ENCODE measurements around the gene CAMSAP2. TPM values are rescaled to one million over a fixed set of nuclear protein-coding genes. Genes with fewer than 3 reads are reported as not detected.

The CAMSAP2 gene
- total RNA-seq, 6 donors from 2014 or later, result 19.9 to 45.1 (median 28.0) TPM

DNA sequence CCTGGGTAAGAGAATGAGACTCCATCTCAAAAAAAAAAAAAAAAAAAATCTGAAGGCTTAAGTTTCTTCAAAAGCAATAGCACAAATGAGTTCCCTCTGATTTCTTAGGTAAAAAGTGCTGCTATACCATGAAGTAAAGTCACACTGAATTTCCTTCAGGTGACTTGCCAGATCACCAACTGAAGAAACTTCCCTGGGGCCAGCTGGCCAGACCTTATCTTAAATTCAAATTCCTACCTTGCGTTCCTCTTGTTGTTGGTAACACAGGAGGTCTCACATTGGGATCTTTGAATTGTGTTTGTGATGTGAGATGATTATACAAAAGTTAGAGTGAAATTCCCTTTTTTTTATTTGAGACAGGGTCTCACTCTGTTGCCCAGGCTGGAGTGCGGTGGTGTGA is 167.8 kb downstream of the CAMSAP2 start:
- TF ChIP-seq EP300 (IDR thresholded peaks at IDR 0.05) (no peak), POLR2A (IDR thresholded peaks at IDR 0.05) (no peak), POLR2AphosphoS5 (IDR thresholded peaks at IDR 0.05) (no peak)
- TF ChIP-seq, protein P1, sequence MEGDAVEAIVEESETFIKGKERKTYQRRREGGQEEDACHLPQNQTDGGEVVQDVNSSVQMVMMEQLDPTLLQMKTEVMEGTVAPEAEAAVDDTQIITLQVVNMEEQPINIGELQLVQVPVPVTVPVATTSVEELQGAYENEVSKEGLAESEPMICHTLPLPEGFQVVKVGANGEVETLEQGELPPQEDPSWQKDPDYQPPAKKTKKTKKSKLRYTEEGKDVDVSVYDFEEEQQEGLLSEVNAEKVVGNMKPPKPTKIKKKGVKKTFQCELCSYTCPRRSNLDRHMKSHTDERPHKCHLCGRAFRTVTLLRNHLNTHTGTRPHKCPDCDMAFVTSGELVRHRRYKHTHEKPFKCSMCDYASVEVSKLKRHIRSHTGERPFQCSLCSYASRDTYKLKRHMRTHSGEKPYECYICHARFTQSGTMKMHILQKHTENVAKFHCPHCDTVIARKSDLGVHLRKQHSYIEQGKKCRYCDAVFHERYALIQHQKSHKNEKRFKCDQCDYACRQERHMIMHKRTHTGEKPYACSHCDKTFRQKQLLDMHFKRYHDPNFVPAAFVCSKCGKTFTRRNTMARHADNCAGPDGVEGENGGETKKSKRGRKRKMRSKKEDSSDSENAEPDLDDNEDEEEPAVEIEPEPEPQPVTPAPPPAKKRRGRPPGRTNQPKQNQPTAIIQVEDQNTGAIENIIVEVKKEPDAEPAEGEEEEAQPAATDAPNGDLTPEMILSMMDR (IDR thresholded peaks at IDR 0.05), result no peak
- WGBS, 2 donors, result 92 to 95% methylated on average over 2 of the region's 2 CpGs
- Histone ChIP-seq H3K27ac (no peak overlapping the region), H3K4me3 (no peak overlapping the region), H3K9me3 (no peaks in the 10 kb centered on the region), H3K4me1 (peaks cover 0 to 5% (median 0%) of the 10 kb centered on the region in 4 donors), H3K36me3 (no peaks in the 10 kb centered on the region), H3K27me3 (no peaks in the 10 kb centered on the region)
- no peak for DNase-seq
- no peak for ATAC-seq (ENCODE audit: low FRiP score in 2 of 2)

DNA sequence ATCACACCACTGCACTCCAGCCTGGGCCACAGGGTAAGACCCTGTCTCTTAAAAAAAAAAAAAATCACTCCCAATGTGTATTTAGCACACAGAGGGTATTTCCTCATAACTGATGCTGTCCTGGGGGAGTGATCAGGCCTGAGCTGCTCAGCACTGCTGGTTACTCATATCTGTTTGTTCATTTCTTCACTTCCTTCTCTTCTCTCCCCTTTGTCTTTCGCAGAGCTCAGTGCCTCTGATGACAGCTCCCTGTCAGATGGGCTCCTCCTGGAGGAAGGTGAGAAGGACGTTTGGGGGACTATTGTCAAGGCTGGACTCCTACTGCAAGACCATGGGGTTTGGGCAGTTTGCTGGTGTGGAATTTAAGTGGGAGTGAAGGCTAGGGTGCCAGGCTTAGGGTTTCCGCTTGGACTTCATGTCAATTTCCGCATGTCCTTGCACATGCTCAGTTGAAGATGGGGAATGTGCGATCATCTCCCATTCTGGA is 169.0 kb downstream of the CAMSAP2 start:
- no peak for ATAC-seq (ENCODE audit: low FRiP score in 2 of 2)
- Histone ChIP-seq H3K36me3 (no peaks in the 10 kb centered on the region), H3K4me3 (no peak overlapping the region), H3K9me3 (no peaks in the 10 kb centered on the region), H3K4me1 (peaks cover 0 to 5% (median 0%) of the 10 kb centered on the region in 4 donors), H3K27me3 (no peaks in the 10 kb centered on the region), H3K27ac (no peak overlapping the region)
- 83 to 86% methylated on average over 5 of the region's 5 CpGs for WGBS, 2 donors
- DNase-seq, result no peak
- TF ChIP-seq POLR2A (IDR thresholded peaks at IDR 0.05) (no peak), POLR2AphosphoS5 (IDR thresholded peaks at IDR 0.05) (no peak), EP300 (IDR thresholded peaks at IDR 0.05) (no peak)
- TF ChIP-seq, protein P1 (IDR thresholded peaks at IDR 0.05), result no peak

DNA sequence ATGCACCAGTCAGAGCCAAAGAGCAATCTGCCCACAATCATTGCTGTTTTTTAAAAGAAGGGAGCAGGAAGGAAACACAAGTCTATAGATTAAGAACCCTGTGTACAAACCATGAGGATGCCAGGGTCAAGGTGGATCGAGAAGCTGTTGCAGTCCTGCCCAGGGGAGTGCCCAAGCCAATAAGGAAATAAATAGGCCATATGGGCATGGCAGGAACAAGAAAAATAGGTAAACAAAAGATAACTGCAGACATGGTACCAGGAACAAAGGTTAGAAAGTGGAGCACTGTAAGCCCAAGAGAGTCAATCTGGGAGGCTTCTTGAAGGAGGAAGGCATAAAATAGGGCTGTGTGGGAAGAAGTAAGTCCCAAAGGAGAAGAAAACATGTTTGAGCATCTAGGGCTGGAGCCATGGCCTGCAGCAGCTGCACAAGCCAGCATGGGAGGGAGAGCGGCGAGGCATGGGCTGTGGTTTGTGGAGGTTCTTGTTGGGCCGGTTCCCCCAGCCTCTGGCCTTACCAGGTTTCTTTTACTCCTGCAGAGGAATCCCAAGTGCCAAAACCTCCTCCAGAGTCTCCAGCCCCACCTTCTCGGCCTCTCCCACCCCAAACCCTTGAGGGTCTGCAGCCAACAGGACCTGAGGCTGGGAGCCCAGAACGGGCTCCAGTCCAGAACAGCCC is 169.6 kb downstream of the CAMSAP2 start:
- ATAC-seq (ENCODE audit: low FRiP score in 2 of 2) (no peak), DNase-seq (no peak)
- TF ChIP-seq EP300 (IDR thresholded peaks at IDR 0.05), result no peak
- TF ChIP-seq, protein P1 (IDR thresholded peaks at IDR 0.05), result no peak
- no peak for TF ChIP-seq POLR2AphosphoS5 (IDR thresholded peaks at IDR 0.05)
- TF ChIP-seq POLR2A (IDR thresholded peaks at IDR 0.05), result no peak
- H3K36me3 ChIP-seq, result no peaks in the 10 kb centered on the region
- H3K9me3 ChIP-seq, result no peaks in the 10 kb centered on the region
- H3K27ac ChIP-seq, result no peak overlapping the region
- 73 to 80% methylated on average over 4 to 6 of the region's 6 CpGs for WGBS, 2 donors
- H3K4me3 ChIP-seq, result no peak overlapping the region
- H3K27me3 ChIP-seq, result no peaks in the 10 kb centered on the region
- H3K4me1 ChIP-seq, result peaks cover 0 to 5% (median 0%) of the 10 kb centered on the region in 4 donors

DNA sequence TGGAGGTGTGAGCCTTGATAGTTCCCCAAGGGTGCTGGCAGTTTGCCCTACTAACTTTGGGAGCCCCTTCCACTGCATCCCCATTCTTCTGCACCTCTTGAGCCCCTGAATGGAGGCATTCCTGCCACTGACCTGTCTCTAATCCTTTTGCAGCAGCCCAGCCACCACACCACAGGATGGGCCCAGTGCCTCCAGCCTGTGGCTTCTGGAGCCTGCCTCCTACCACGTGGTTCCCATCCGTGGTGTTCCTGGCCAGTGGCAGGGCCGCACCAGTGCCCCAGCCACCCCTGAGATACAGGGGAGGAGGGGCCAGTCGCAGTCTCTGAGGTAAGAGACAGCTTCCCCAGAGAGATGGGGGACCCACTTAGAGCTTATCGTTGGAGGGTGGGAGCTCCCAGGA is 170.4 kb downstream of the CAMSAP2 start:
- Histone ChIP-seq H3K36me3 (no peaks in the 10 kb centered on the region), H3K27ac (no peak overlapping the region), H3K9me3 (no peaks in the 10 kb centered on the region), H3K27me3 (no peaks in the 10 kb centered on the region), H3K4me3 (no peak overlapping the region), H3K4me1 (peaks cover 0 to 5% (median 0%) of the 10 kb centered on the region in 4 donors)
- no peak for TF ChIP-seq EP300 (IDR thresholded peaks at IDR 0.05)
- DNase-seq (no peak), ATAC-seq (ENCODE audit: low FRiP score in 2 of 2) (no peak)
- 92 to 100% methylated on average over 1 to 5 of the region's 5 CpGs for WGBS, 2 donors

DNA sequence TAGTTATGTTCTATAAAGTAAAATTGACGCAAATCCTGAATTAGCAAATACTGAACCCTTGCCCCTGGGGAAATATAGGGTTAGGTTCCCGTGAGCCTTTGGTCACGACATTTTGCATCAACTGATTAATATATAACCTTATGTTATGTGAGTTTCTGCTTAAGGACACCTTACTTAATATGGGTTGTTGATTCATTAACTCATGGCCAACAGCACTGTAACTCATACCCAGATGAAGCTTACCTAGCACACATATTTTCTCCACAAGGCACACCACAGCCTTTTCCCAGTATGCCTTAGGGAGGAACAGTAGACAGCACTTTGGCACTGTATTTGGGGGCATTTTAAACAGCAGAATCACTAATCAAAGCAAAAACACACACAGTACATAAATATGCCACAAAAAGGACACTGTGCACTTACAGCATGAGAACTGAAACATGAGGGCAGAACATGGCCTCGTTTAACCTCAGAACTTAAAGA is 171.1 kb downstream of the CAMSAP2 start:
- TF ChIP-seq POLR2AphosphoS5 (IDR thresholded peaks at IDR 0.05), result no peak
- TF ChIP-seq EP300 (IDR thresholded peaks at IDR 0.05), result no peak
- TF ChIP-seq POLR2A (IDR thresholded peaks at IDR 0.05), result no peak
- no peak overlapping the region for H3K4me3 ChIP-seq
- H3K27ac ChIP-seq, result no peak overlapping the region
- ATAC-seq (ENCODE audit: low FRiP score in 2 of 2) (no peak), DNase-seq (no peak)
- H3K27me3 ChIP-seq, result no peaks in the 10 kb centered on the region
- 89 to 95% methylated on average over 4 of the region's 4 CpGs for WGBS, 2 donors
- no peaks in the 10 kb centered on the region for H3K9me3 ChIP-seq
- no peaks in the 10 kb centered on the region for H3K36me3 ChIP-seq
- peaks cover 0 to 5% (median 0%) of the 10 kb centered on the region in 4 donors for H3K4me1 ChIP-seq

Other genes starting within 250 kb of the CAMSAP2 start
- gene KIF14, start 118.1 kb upstream of the CAMSAP2 start, total RNA-seq, result 1 to 10 TPM in 1 of 6 donors, under 1 TPM in 5; 0.20 to 1.0 (median 0.70) TPM
- gene DDX59, start 69.0 kb upstream of the CAMSAP2 start, total RNA-seq, result 10 to 100 TPM; 18.4 to 35.6 (median 22.5) TPM
- under 1 TPM in 3 of 6 donors, not detected in 3; 0.49 to 0.74 (median 0.54) TPM for gene GPR25, start 134.1 kb downstream of the CAMSAP2 start, total RNA-seq
- 10 to 100 TPM in 5 of 6 donors, 1 to 10 TPM in 1; 8.9 to 21.0 (median 16.3) TPM for gene INAVA, start 156.0 kb downstream of the CAMSAP2 start, total RNA-seq

Measured in upper lobe of left lung (tissue), 6 donors.